ENCODE data around the gene CALCOCO1. TPM values are rescaled to one million over a fixed set of nuclear protein-coding genes. Genes with fewer than 3 reads are reported as not detected.

CALCOCO1 gene
- total RNA-seq, 1 donor from 2014 or later = 25.3 TPM

GRCh38 chr12:53757101-53757770 is 30.0 kb upstream of the CALCOCO1 start:
- no peaks in the 10 kb centered on the region for H3K9me3 ChIP-seq (ENCODE audit: low read depth)
- peak; percentile 94 for DNase-seq (ENCODE audit: low spot score)
- H3F3A ChIP-seq (ENCODE audit: low read depth) = peaks cover 19% of the 10 kb centered on the region
- Mint-ChIP-seq H3K27me3 (ENCODE audit: insufficient read depth, low read depth) (peaks cover 13% of the 10 kb centered on the region), H3K27ac (no peak overlapping the region), H3K4me3 (peak overlapping the region; percentile 70), H3K36me3 (no peaks in the 10 kb centered on the region), H3K4me1 (peaks cover 36% of the 10 kb centered on the region), H3K9me3 (no peaks in the 10 kb centered on the region)
- no peak for TF ChIP-seq EZH2 (IDR thresholded peaks at IDR 0.05)
- TF ChIP-seq, protein P1, sequence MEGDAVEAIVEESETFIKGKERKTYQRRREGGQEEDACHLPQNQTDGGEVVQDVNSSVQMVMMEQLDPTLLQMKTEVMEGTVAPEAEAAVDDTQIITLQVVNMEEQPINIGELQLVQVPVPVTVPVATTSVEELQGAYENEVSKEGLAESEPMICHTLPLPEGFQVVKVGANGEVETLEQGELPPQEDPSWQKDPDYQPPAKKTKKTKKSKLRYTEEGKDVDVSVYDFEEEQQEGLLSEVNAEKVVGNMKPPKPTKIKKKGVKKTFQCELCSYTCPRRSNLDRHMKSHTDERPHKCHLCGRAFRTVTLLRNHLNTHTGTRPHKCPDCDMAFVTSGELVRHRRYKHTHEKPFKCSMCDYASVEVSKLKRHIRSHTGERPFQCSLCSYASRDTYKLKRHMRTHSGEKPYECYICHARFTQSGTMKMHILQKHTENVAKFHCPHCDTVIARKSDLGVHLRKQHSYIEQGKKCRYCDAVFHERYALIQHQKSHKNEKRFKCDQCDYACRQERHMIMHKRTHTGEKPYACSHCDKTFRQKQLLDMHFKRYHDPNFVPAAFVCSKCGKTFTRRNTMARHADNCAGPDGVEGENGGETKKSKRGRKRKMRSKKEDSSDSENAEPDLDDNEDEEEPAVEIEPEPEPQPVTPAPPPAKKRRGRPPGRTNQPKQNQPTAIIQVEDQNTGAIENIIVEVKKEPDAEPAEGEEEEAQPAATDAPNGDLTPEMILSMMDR (IDR thresholded peaks at IDR 0.05) = peak; percentile 91
- H3K27ac ChIP-seq = no peak overlapping the region
- H2AFZ ChIP-seq (replicated peaks) = peak overlapping the region; percentile 78
- H3K4me2 ChIP-seq = peak overlapping the region; percentile 85
- no peak overlapping the region for H3K9ac ChIP-seq
- H3K79me2 ChIP-seq (ENCODE audit: low read depth) = no peaks in the 10 kb centered on the region
- H3K4me1 ChIP-seq = peaks cover 56% of the 10 kb centered on the region
- no peaks in the 10 kb centered on the region for H3K36me3 ChIP-seq
- H4K20me1 ChIP-seq (ENCODE audit: low read depth) = no peaks in the 10 kb centered on the region
- H3K27me3 ChIP-seq = peaks cover 93% of the 10 kb centered on the region
- H3K4me3 ChIP-seq = peak overlapping the region; percentile 41

DNA sequence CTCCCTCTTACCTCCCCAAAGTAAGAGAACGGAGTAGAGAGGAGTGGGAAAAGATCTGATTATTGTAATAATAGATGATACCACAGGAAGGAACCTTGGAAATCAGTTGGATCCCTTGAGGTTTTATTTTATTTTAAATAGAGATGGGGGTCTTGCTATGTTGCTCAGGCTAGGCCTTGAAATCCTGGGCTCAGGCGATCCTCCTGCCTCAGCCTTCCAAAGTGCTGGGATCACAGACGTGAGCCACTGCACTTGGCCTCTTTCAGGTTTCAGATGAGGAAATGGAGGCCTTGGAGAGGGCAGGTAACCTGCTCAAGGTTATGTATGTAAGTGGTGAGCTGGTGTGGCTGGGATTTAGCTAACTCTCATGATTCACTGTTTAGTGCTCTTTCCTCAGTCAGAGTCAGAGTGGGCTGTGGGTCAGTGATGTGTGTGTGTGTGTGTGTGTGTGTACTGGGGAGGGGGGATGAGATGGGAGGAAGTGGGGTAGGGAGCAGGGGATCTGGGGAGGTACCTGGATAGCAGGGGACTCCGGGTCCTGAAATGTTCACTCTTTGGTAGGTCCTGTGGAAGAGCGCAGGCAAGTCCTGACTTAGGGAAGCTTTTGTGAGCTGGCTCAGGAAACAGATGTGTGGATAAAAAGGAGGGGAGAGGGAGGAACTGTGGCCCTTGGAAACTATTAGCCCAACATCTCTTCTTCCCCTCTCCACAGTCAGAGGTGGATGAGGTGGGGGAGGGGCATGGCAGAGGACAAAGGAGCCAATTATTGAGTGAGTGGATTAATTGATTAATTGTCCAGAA is 29.2 kb upstream of the CALCOCO1 start:
- H3K36me3 Mint-ChIP-seq = no peaks in the 10 kb centered on the region
- peak overlapping the region; percentile 78 for H2AFZ ChIP-seq (replicated peaks)
- H3K4me3 Mint-ChIP-seq = peak overlapping the region; percentile 54
- H4K20me1 ChIP-seq (ENCODE audit: low read depth) = no peaks in the 10 kb centered on the region
- H3K4me3 ChIP-seq = peak overlapping the region; percentile 41
- H3K9me3 ChIP-seq (ENCODE audit: low read depth) = no peaks in the 10 kb centered on the region
- no peak overlapping the region for H3K27ac ChIP-seq
- no peaks in the 10 kb centered on the region for H3K36me3 ChIP-seq
- peaks cover 13% of the 10 kb centered on the region for H3K27me3 Mint-ChIP-seq (ENCODE audit: insufficient read depth, low read depth)
- H3K9me3 Mint-ChIP-seq = no peaks in the 10 kb centered on the region
- H3F3A ChIP-seq (ENCODE audit: low read depth) = peaks cover 27% of the 10 kb centered on the region
- peaks cover 60% of the 10 kb centered on the region for H3K4me1 ChIP-seq
- H3K9ac ChIP-seq = no peak overlapping the region
- H3K4me2 ChIP-seq = peak overlapping the region; percentile 85
- H3K79me2 ChIP-seq (ENCODE audit: low read depth) = no peaks in the 10 kb centered on the region
- H3K27me3 ChIP-seq = peaks cover 93% of the 10 kb centered on the region
- peak; percentile 55 for DNase-seq (ENCODE audit: low spot score)
- peak overlapping the region; percentile 83 for H3K27ac Mint-ChIP-seq
- peaks cover 36% of the 10 kb centered on the region for H3K4me1 Mint-ChIP-seq
- TF ChIP-seq EZH2 (IDR thresholded peaks at IDR 0.05) (no peak), EZH2phosphoT487 (IDR thresholded peaks at IDR 0.05) (no peak)
- TF ChIP-seq, protein P1 (IDR thresholded peaks at IDR 0.05) = no peak

- Histone ChIP-seq H3K27ac (no peak overlapping the region), H2AFZ (replicated peaks) (no peak overlapping the region), H3F3A (ENCODE audit: low read depth) (peaks cover 29% of the 10 kb centered on the region), H3K4me1 (peaks cover 63% of the 10 kb centered on the region), H3K4me3 (no peak overlapping the region), H4K20me1 (ENCODE audit: low read depth) (no peaks in the 10 kb centered on the region), H3K79me2 (ENCODE audit: low read depth) (no peaks in the 10 kb centered on the region), H3K27me3 (peaks cover 93% of the 10 kb centered on the region), H3K36me3 (no peaks in the 10 kb centered on the region), H3K4me2 (peak overlapping the region; percentile 1), H3K9ac (no peak overlapping the region), H3K9me3 (ENCODE audit: low read depth) (no peaks in the 10 kb centered on the region)
- Mint-ChIP-seq H3K4me3 (no peak overlapping the region), H3K9me3 (no peaks in the 10 kb centered on the region), H3K36me3 (no peaks in the 10 kb centered on the region), H3K27ac (peak overlapping the region; percentile 20), H3K27me3 (ENCODE audit: insufficient read depth, low read depth) (peaks cover 13% of the 10 kb centered on the region), H3K4me1 (peaks cover 36% of the 10 kb centered on the region)
- DNase-seq (ENCODE audit: low spot score) = no peak
- TF ChIP-seq, protein P1 (IDR thresholded peaks at IDR 0.05) = no peak
- no peak for TF ChIP-seq EZH2 (IDR thresholded peaks at IDR 0.05)
- TF ChIP-seq EZH2phosphoT487 (IDR thresholded peaks at IDR 0.05) = no peak
Measured at GRCh38 chr12:53755893-53756292, 28.6 kb upstream of the CALCOCO1 start.
